ENCODE results near the gene RBBP8.
A peak's percentile ranks its signal among the peaks of the same experiment; 100 is the strongest.
"Not testable (repeated sequence)": the region's sequence is repeated elsewhere in the genome, so short reads cannot be mapped to it uniquely, and the experiment has no call there.

RBBP8 gene

GRCh38 chr18:22946217-22946616 is 13.1 kb downstream of the RBBP8 start:
- no peak for DNase-seq

- DNase-seq = no peak
Observed at GRCh38 chr18:22946846-22947245, 13.7 kb downstream of the RBBP8 start.

- no peak for DNase-seq
Observed at GRCh38 chr18:22951823-22952222, 18.7 kb downstream of the RBBP8 start.

GRCh38 chr18:22952525-22952924 is 19.4 kb downstream of the RBBP8 start:
- DNase-seq = no peak

- DNase-seq = not testable (repeated sequence)
Observed at GRCh38 chr18:22953982-22954381, 20.9 kb downstream of the RBBP8 start.

- DNase-seq = no peak
Observed at GRCh38 chr18:22956226-22956625, 23.1 kb downstream of the RBBP8 start.

GRCh38 chr18:22961156-22961555 is 28.0 kb downstream of the RBBP8 start:
- no peak for DNase-seq

GRCh38 chr18:22962004-22962403 is 28.9 kb downstream of the RBBP8 start:
- DNase-seq = no peak

- DNase-seq = no peak
Observed at GRCh38 chr18:22964116-22964515, 31.0 kb downstream of the RBBP8 start.

- DNase-seq = no peak
Observed at GRCh38 chr18:22964722-22965121, 31.6 kb downstream of the RBBP8 start.

GRCh38 chr18:22971038-22971437 is 37.9 kb downstream of the RBBP8 start:
- no peak for DNase-seq

GRCh38 chr18:22974001-22974400 is 40.9 kb downstream of the RBBP8 start:
- no peak for DNase-seq

GRCh38 chr18:22974707-22975106 is 41.6 kb downstream of the RBBP8 start:
- DNase-seq = no peak

GRCh38 chr18:22975508-22975907 is 42.4 kb downstream of the RBBP8 start:
- DNase-seq = no peak

GRCh38 chr18:22977847-22978701 is 44.9 kb downstream of the RBBP8 start:
- DNase-seq = peak in 1 of 2 donors; percentile 24

- no peak for DNase-seq
Observed at GRCh38 chr18:22980394-22980793, 47.3 kb downstream of the RBBP8 start.

- DNase-seq = no peak
Observed at GRCh38 chr18:22981274-22982133, 48.4 kb downstream of the RBBP8 start.

GRCh38 chr18:22983175-22983574 is 50.0 kb downstream of the RBBP8 start:
- DNase-seq = peak in 1 of 2 donors; percentile 40

- no peak for DNase-seq
Observed at GRCh38 chr18:22985250-22985649, 52.1 kb downstream of the RBBP8 start.

GRCh38 chr18:22987547-22988189 is 54.5 kb downstream of the RBBP8 start:
- no peak for DNase-seq

- DNase-seq = no peak
Observed at GRCh38 chr18:22988208-22988607, 55.1 kb downstream of the RBBP8 start.

GRCh38 chr18:22998344-22998743 is 65.2 kb downstream of the RBBP8 start:
- DNase-seq = no peak

GRCh38 chr18:22999212-22999611 is 66.1 kb downstream of the RBBP8 start:
- no peak for DNase-seq
